ENCODE measurements around the gene CRACR2B.

The CRACR2B gene

DNA sequence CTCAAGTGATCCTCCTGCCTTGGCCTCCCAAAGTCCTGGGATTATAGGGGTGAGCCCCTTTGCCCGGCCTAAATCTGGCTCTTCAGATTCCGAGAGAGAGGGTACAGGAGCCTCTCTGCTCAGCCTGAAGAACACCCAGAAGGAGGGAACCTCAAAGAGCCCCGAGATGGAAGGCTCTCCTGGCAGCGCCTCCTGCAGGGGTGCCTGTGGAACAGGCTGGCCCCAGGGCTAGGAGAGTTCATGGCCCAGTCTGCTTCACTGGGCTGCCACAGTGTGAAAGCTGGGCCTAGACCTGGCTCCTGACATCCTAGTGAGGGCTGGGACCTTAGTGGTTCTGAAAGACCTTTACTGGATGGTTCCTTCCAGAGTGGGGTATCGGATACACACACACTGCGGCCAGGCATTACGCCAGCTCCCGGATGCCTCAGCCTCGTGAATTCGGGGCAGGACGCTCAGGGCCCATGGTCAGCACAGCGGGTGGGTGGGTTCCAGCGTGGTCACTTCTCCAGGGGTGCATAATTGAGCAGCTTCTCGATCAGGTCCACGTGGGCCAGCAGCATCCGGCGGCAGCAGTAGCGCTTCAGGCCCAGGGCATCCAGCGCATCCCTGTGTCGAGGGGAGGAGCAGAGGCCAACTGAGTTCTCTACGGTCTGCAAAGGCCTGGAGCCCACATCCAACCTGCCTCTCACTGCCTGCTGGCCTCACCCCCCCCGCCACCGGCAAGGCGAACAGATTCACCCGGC, 12.3 kb downstream of the CRACR2B start:
- DNase-seq = no peak

DNA sequence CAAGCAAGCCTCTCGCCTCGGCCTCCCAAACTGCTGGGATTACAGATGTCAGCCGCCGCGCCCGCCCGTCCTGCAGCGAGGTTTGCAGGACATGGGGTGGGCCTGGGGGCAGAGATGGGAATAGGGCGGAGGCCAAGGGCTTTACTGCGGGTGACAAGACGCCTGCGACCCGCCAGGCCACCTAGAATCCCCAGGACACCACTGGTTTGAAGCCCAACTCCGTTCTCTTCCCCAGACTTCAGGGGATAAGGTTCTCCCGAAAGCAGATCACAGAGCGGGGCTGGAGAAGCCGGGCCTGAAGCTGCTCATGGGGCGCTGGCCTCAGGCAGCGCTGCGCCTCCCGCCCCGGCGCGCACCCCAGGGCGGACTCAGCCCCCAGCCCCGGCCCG, 14.3 kb downstream of the CRACR2B start:
- no peak for DNase-seq

DNA sequence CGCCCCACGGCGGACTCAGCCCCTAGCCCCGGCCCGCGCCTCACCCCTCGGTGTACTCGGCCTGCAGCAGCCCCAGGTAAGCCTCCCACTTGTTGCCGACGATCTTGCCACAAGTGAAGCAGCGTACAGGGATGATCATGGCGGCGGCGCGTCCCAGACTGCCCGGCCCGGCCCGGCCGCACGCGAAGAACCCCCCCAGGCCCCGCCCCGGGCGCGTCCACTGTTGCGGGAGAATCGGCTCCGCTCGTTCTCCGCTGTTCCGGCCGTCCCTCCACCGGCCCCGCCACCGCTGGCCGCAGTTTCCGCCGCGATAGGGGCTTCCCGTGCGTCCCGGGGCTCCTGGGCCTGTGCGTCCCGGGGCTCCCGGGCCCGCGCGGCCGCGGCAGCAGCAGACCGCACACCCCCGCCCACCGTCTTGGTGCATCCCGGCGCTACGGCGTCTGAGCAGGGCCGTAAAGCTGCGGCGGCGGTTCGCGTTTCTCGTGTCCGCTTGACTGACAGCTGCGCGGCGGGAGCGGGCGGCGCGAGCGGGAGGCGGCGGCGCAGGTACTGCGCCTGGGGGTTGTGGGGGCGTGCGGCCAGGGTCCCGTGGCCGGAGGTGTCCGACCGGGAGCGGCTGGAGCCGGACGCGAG, 14.8 kb downstream of the CRACR2B start, which contains the start of the genes POLR2L and TSPAN4:
POLR2L (minus strand) TSS at position 160 of the 633 bp plus-strand sequence; CDS start at position 139, 21 bp downstream.
TSPAN4 (plus strand) TSS at position 483 of the 633 bp plus-strand sequence. CDS start 7,453 bp downstream, outside the sequence.
- DNase-seq = no peak

DNA sequence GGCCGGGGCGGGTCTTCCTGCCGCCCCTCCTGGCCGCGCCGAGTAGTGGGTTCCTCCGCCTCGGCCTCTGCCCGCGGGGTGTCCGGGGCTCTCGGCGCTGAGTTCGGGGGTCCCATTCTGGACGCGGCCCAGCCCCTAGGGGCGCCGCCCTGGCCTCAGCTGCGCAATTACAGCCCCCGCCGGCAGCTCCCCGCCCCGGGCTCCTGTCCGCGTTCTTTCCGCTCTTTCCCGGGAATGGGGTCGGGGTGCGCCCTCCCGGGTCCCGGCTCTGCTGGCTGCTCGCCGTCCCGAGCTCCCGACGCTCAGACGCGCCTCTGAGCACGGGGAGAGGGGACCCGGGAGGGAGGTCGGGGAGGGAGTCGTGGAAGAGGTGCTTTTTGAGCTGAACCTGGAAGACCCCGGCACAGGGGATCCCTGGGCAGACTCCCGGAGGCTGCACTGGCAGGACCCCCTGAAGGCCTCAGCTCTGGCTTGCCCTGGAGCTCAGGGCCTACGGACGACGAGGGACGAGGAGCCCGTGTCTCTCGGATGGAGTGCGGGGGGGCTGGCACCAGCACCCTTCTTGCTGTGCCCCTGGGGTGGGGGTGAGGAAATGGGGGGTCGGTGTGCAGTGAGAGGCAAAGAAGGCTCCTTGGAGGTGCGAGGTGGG, 15.5 kb downstream of the CRACR2B start:
- DNase-seq = no peak

DNA sequence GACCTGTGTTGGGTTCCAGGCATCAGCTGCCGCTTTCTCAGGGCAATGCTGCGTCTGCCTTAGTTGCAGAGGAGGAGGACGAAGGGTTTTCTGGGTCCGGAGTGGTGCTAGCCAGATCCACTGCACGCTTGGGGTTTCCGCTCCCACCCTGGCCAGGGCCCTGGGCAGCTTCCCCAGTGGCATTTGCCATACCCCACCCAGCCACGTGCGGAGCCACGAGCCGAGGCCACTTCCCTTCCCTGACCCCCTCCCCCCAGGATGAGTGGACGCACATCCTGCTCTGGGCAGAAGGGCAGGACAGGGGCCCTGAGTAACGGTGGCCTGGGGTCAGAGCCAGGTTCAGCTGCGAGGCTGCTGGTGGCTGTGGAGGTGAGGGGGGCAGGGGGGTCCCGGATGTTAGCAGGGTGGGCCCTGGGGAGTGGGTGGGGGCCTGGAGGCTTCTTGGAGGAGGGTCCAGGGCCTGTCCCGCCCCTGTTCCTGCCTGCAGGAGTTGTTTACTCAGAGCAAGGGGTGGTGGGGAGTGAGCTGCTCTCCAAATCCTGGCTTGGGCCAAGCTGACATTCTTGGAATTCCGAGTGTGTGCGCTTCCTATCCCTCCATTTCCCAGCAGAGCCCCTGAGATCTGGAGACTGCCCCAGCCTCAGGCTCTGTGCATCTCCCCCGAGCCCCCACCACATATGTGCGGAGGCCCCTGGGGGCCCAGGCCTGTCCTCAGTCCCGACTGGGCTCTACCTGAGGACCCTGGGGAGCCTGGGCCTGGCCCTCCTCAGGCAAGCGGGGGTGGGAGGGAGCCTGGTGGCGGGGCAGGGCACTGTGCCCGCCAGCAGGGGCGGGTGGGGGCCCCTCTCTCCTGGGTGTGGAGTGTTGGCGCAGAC, 16.3 kb downstream of the CRACR2B start:
- DNase-seq = no peak

DNA sequence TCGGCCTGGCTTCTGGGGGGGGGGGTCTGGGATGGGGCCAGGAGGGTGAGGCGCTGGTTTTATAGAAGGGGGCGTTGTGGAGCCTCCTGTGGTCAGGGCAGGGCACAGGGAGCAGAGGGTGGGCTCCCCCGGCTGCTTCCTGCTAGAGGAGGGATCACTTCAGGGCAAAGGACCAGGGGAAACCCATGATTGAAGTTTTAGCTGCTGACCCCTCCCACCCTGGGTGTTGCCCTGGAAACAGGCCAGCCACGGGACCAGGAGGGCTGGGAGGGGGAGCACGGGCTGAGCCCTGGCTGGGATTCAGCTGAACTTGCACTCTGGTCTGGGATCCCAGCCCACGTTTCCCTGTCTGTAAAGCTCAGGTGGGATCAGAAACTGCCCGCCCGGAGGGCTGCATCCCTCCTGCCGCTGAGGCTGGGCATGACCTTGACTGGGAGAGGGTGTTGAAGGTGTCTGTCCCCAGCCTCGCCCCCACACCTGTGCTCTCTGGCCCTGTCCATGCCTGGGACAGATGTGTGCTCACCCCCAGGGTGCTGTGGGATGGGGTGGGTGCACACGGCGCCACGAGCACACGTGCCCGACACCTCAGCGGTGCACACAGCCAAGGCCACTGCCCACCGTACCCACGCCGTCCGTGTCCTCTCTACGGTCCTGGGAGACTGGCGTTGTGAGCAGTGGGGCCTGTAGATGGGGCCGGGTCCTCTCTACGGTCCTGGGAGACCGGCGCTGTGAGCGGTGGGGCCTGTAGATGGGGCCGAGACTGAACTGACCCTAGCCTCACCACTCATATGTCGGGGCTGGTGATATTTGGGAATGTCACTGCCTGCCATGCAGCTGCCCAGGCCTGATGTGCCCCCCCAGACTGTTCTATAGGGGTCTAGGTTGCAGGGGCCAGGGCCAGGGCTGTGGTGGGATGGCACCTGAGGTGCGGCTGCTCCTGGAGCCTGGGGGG, 17.2 kb downstream of the CRACR2B start:
- no peak for DNase-seq

DNA sequence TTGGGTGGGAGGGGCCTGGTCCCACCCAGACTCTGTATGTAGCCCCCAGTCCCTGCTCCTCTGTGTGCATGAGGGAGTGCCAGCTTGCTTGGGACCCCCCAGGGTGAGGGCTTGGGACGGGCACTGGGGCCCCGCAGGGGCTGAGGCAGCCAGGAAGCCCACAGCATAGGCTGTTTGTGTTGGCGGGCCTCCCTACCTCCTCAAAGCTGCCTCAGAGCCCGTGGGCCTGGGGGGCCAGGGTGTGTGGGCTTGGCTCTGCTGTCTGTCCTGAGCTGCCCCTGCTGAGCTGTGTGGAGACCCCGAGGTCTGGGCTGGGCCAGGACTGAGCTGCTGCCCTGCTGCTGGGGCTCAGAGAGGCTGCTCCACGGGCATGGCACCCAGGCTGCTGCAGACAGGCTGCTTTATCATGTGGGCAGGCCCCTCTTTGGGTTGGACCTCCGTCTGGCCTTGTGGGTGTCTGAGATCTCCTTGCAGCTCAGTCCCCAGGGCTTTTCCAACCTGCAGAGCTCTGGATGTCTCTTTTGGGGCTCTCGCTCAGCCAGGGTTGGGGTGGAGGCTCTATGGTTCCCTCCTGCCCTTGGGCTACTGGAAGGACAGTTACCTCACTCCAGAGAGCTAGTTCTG, 18.3 kb downstream of the CRACR2B start:
- DNase-seq = no peak

DNA sequence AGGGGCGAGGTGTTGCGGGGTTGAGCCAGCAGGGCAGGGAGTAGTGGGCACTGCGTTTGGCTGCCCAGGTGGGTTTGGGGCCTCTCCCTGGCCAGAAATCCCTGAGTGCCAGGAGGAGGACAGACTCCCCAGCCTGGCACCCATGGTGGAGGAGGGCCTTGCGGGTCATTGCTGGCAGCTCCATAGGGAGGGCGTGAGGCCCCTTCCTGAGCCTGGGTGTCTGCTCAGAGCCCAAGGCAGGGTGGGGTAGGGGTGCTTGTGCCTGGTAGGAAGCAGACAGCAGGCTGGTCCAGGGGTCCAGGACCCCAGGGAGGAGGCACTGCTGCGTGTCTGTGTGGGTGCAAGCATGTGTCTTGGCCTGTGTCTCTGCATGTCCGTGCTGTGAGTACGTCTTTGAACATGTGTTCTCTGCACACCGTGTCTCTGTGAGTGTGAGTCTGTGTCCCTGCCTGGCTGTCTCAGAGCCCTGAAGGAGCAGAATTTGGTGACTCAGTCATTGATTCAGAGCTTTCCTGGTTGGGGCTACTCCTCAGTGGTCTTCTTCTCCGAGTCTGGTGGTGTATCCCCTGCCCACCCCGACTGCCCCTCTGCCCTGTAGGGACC, 18.9 kb downstream of the CRACR2B start:
- no peak for DNase-seq

DNA sequence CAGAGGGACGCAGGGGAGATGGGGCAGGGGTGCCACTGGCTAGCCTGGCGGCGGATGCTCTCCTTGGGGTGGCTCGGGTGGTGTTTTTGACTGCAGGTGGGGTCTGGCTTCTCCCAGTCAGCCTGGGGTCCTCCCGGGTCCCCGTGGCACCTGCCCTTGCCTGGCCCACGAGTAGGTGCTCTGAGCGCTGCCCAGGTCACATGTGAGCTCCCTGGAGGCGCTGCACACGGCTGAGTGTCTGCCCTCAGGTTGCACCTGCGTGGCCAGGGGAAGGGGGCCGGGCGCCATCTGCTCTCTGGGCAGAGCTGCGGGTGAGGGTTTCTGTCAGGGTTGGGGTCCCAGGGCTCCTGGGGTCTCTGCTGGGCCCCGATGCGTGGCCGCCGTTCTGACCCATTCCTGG, 20.2 kb downstream of the CRACR2B start:
- DNase-seq = no peak

DNA sequence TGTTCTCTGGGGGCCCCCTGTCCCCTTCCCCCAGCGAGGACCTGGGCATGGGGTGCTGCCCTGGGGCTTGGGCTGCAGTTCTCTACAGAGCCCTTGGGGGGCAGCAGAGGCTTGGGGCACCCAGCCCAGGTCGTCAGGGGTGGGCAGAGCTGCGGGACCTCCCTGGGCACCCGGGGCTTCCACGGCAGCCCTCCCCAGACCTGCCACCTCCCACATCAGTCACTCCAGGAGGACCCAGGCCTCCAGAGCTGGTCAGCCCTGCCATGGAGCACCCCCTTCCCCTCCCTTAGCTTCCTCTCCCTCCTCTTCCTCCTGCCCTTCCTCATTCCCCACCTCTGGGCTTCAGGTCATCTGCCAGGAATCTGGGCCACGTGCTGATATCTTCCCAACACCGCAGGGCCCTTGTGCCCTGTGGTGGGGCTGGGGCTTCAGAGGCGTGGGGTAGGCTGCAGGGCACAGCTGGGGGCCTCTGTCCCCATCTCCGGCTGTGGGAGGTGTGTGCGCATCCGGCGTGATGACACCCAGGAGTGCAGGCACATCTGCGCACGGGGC, 20.7 kb downstream of the CRACR2B start:
- no peak for DNase-seq

DNA sequence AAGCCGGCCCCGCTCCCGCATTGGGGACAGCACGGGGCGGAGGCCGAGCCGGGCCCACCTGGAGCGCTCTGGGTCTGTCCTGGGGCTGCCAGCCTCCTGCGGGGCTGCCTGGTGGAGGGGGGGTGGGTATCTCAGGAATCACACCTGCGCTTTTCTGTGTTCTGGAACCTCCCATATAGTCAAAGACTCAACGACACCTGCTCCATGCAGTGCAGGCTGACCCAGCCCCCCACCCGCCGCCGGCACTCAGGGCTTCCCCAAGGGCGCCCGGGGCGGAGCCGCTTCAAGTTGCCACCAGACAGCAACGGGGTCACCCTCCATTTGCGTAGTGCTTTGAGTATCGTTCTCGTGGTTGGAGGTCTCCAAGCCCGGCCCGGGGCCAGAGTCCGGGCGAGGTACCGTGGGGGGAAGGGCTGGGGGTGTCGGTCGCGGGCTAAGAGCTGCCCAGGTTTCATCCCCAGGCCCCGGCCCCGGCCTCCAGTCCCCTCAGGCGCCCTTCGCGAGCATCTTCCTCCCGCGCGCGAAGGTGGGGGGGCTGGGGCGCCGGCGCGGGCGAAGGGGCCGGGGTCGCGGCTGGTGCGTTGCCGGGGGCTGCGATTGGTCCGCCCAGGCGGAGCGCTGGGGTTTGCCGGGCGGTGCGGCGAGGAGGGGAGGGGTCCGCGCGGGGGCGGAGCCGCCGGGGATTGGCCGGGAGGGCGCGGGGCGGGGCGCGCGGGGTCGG, 21.5 kb downstream of the CRACR2B start:
- no peak for DNase-seq

DNA sequence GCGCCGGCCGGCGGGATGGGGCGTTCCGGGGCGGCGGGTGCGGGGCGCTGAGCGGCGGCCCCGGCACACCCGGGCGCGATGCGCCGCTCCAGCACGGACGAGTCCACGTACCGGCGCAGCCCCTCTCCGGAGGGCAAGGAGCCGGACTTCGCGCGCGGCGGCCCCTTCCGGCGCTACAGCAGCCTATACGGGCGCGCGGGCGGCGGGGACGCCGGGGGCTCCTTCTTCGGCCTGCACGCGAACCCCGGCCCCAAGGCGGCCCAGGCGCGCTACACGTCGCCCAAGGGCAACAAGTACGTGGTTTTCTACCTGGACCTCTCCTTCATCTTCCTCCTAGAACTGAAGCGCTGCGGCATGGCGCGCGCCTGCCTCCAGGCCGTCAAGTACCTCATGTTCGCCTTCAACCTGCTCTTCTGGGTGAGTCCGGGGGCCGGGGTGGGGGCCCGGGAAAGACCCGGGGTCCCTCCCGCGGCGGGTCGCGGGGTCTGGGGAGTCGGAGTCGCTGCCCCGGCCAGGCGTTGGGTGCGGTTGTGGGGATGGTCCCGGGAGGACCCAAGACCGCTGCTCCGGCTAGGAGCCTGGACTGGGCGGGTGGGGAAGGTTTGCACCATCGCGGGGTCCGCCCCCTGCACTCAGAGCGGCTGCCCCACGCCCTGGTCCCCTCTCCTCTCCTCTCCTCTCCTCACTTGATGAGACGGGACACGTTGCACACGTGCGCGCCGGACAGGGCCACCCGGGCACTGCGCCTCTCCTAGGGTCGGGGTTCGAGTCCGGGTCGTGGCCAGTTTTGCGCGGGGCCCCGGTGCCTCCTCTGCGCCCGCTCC, 22.4 kb downstream of the CRACR2B start:
- DNase-seq = no peak

DNA sequence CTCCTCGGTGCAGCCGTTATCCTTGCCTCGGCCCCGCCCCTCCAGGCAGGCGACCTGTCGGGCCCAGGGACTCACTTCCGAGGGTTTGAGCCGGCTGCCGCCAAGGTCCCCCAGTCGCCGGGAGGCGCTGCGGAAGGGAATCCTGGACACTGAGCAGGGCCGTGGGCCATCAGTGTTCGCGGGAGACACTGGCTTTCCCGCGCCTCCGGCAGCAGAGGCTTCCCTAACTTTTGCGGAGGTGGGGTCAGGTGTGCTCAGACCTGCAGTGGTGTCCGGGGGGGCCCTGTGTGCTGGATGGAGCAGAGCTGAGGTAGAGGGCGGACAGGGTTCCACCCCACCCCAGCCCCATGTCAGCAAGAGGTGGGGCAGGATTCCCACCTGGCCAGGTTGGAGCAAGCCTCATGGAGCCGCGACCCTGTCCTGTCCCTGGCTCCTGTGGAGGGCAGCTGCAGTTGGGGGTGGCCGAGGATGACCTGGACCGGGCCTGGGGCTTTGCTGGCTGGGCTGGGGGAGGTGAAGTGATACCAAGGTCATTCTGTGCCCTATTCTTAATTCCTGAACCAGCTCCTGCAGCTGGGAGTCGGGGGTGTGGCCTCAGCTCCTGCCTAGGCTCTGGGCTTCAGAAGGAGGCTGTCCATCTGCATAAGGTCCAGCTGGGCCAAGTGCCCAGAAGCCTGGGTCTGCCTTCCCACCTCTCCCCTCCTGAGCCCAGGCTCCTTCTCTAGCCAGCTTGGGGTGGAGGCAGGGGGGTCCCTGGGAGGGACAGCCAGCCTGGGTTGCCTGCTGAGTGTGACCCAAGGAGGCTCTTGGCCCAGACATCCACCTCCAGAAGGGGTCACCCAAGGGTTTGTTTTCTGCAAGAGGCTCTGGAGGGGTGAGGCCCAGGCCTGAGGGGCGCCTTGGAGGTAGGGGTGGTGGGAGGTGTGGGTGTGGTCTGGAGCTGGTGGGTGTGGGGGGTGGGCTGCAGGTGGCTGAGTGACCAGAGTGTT, 23.4 kb downstream of the CRACR2B start:
- no peak for DNase-seq

DNA sequence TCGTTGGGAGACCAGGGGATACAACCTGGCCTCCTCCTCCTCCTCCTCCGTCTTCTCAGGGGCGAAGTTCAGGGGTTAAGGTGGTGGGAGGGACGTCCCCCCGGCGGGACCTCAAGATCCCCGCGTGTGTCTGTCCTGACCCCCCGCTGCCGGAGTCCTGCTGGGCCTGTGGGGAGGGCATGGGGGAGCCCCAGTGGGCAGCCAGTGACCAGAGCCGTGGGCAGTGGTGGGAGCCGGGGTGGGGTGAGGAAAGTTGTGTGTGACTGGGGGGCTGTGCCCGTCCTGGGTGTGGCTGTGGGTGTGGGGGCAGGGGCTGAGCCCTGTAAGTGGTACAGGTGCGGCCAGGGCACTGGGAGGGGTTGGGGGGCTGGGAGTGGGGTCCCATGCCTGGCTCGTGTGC, 25.0 kb downstream of the CRACR2B start:
- no peak for DNase-seq

DNA sequence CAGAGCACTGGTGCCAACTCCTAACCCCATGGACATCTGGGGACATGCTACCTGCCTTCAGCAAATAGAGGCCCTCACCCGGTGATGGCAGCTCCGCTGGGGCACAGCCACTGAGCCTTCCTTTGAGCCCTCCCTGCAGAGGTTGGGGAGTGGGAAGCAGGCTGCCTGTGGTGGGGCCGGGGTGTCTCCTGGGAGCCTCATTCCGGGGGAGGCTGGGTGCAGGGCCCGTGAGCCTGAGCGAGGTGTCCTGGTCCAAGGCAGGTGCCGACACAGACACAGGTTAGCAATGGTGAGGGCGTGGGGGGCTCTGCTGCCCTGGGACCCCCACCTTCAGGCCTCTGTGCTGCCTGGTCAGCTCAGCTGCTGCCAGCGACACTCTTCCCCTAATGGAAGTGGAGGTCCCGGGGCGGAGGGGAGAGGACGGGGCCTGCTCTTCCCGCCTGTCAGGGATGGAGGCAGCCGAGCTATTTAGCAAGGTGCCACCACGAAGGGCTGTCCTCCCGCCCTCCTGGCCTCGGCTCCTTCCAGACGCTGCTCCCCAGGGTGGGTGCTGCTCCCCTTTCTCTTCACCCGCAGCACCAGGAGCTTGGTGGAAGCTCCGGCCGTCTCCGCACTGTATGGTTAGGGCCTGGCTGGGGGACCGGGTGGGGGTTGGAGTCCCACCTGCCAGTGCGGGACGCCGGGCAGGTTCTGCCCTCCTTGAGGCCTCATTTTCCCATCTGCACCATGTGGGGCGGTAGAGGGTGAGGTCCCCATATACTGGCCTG, 26.1 kb downstream of the CRACR2B start:
- DNase-seq = no peak

DNA sequence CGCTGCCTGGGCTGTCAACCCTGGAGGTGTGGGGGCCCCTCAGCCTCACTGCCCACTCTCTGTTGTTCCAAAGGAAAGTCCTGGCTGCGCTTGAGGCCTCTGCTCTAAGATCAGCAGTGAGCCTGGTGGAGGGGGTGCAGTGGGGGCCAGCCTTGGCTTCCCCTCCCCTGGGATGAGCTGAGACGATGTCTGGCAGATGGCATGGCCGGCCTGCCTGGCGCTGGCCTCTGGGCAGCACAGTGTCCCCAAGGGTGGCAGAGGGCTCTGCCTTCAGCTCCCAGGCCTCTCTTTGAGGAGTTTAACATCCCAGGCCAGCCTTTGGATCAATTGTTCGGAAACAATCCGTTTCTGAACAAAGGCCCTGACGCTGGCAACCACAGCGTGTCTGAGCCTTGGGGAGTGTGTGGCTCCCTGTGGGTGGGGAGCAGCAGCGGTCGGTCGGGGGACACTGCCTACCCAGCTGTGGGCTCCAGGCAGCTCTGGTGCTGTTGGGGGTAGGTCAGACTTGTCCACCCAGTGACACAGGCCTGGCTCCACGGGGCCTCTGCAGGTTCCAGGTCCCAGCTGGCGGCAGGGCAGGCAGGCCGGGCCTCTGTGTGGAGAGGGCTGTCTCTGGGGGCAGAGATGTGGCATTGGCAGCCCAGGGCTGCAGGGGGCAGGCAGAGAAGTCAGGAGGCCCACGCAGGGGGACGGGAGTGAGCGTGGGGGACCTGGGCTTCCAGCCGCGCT, 27.0 kb downstream of the CRACR2B start:
- no peak for DNase-seq
